NB4 (cell line): Measurements from ENCODE around the gene SLX1A.

Experiments
- CTCF ChIP-seq: IDR thresholded peaks from one replicate; pipeline ENCODE4 v1.5.1; 2012; ENCODE audit warnings: low read depth, low read length
- MYC ChIP-seq: IDR thresholded peaks from 2 replicates; pipeline ENCODE4 v1.6.1; 2011; ENCODE audit warnings: low read depth, low read length
- POLR2A ChIP-seq: IDR thresholded peaks from 2 replicates; pipeline ENCODE4 v1.6.1; 2011; ENCODE audit warnings: mild to moderate bottlenecking; ENCODE audit not compliant: insufficient read length; ENCODE audit errors: extremely low read depth

- TF ChIP-seq CTCF, result no peak
- no peak for TF ChIP-seq MYC
- TF ChIP-seq POLR2A, result no peak
Measured at GRCh38 chr16:30186444-30186781, 7.3 kb upstream of the SLX1A start.
